Measurements from ENCODE around the gene USP15.

DNA sequence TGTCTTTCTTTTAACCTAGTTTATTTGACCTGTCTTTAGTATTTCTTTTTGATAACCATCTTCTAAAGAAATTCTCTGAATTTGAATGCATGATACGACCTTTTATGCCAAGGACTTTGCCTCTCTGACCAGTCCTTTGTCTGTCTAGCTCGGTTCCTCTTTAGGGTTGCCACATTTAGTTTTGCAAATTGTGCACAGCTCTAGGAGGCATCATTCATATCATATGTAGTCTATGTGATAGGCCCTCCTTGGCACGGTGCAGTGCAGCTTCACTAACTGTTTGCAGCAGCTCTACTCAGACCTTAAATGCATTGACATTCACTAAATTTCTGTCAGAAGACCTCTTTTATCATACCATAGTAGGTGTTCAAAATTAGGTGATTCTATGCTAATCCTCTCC lies 75.6 kb downstream of the USP15 start:
- TF ChIP-seq, protein P1, sequence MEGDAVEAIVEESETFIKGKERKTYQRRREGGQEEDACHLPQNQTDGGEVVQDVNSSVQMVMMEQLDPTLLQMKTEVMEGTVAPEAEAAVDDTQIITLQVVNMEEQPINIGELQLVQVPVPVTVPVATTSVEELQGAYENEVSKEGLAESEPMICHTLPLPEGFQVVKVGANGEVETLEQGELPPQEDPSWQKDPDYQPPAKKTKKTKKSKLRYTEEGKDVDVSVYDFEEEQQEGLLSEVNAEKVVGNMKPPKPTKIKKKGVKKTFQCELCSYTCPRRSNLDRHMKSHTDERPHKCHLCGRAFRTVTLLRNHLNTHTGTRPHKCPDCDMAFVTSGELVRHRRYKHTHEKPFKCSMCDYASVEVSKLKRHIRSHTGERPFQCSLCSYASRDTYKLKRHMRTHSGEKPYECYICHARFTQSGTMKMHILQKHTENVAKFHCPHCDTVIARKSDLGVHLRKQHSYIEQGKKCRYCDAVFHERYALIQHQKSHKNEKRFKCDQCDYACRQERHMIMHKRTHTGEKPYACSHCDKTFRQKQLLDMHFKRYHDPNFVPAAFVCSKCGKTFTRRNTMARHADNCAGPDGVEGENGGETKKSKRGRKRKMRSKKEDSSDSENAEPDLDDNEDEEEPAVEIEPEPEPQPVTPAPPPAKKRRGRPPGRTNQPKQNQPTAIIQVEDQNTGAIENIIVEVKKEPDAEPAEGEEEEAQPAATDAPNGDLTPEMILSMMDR (conservative IDR thresholded peaks at IDR 0.05) = no peak
- no peak for TF ChIP-seq EZH2 (IDR thresholded peaks at IDR 0.05; ENCODE audit: low read depth)

Data from PC-9 (cell line).